Mesendoderm (in vitro differentiated cells): Measurements from ENCODE around the gene IQCH.

Experiments
- DNase-seq: peaks from one replicate; pipeline ENCODE4 v3.0.0; 2013
- H2AK5ac ChIP-seq: 2 replicates; pipeline ENCODE4 v1.6.1; 2013; ENCODE audit warnings: low read length, inconsistent platforms
- H2BK120ac ChIP-seq: 2 replicates; pipeline ENCODE4 v1.6.1; 2013; ENCODE audit warnings: low read depth, mild to moderate bottlenecking, low read length, moderate library complexity, mixed read lengths
- H2BK15ac ChIP-seq: replicated peaks from 2 replicates; pipeline ENCODE4 v1.6.1; 2013; ENCODE audit warnings: low read depth, mild to moderate bottlenecking, moderate library complexity
- H2BK5ac ChIP-seq: 2 replicates; pipeline ENCODE4 v1.6.1; 2013; ENCODE audit warnings: low read length, inconsistent platforms
- H3K18ac ChIP-seq: 2 replicates; pipeline ENCODE4 v1.6.1; 2013; ENCODE audit warnings: mild to moderate bottlenecking, low read length, mixed read lengths
- H3K23ac ChIP-seq: one replicate; pipeline ENCODE4 v1.6.1; 2013; ENCODE audit warnings: low read length
- H3K27ac ChIP-seq: 2 replicates; pipeline ENCODE4 v1.5.1; 2013; ENCODE audit warnings: low read depth, mild to moderate bottlenecking, inconsistent platforms, low read length, moderate library complexity
- H3K27me3 ChIP-seq: 2 replicates; pipeline ENCODE4 v1.6.1; 2013; ENCODE audit warnings: low read length, control low read depth, mild to moderate bottlenecking, inconsistent platforms; ENCODE audit not compliant: insufficient read depth, poor library complexity
- H3K36me3 ChIP-seq: 2 replicates; pipeline ENCODE4 v1.6.1; 2013; ENCODE audit warnings: low read length, inconsistent platforms; ENCODE audit not compliant: control insufficient read depth, insufficient read depth
- H3K4ac ChIP-seq: one replicate; pipeline ENCODE4 v1.6.1; 2013; ENCODE audit warnings: low read depth, mild to moderate bottlenecking, low read length, moderate library complexity
- H3K4me1 ChIP-seq: 2 replicates; pipeline ENCODE4 v1.6.1; 2013; ENCODE audit warnings: low read depth, low read length, inconsistent platforms; ENCODE audit not compliant: control insufficient read depth
- H3K4me2 ChIP-seq: 2 replicates; pipeline ENCODE4 v1.6.1; 2013; ENCODE audit warnings: low read length
- H3K4me3 ChIP-seq: 2 replicates; pipeline ENCODE4 v1.5.1; 2013; ENCODE audit warnings: mild to moderate bottlenecking, low read length
- H3K56ac ChIP-seq: one replicate; pipeline ENCODE4 v1.6.1; 2013; ENCODE audit warnings: low read length
- H3K79me1 ChIP-seq: 2 replicates; pipeline ENCODE4 v1.6.1; 2013; ENCODE audit warnings: low read length, inconsistent platforms
- H3K79me2 ChIP-seq: 2 replicates; pipeline ENCODE4 v1.6.1; 2013; ENCODE audit warnings: mild to moderate bottlenecking, low read length; ENCODE audit not compliant: control insufficient read depth, insufficient read depth
- H3K9ac ChIP-seq: 2 replicates; pipeline ENCODE4 v1.6.1; 2013; ENCODE audit warnings: low read length, inconsistent platforms
- H4K5ac ChIP-seq: one replicate; pipeline ENCODE4 v1.6.1; 2013; ENCODE audit warnings: low read length
- H4K8ac ChIP-seq: one replicate; pipeline ENCODE4 v1.6.1; 2013; ENCODE audit warnings: low read depth, mild to moderate bottlenecking, control low read depth, low read length, moderate library complexity
- WGBS: extraction: QIAGEN DNeasy Blood & Tissue Kit; methylation state at CpG from one replicate; pipeline ENCODE4 v1.1.7; 2013; ENCODE audit warnings: low lambda C conversion rate, missing lambda C conversion rate; ENCODE audit not compliant: insufficient coverage; ENCODE audit errors: extremely low coverage; 5-methylcytosine and 5-hydroxymethylcytosine counted together

The IQCH gene

DNA sequence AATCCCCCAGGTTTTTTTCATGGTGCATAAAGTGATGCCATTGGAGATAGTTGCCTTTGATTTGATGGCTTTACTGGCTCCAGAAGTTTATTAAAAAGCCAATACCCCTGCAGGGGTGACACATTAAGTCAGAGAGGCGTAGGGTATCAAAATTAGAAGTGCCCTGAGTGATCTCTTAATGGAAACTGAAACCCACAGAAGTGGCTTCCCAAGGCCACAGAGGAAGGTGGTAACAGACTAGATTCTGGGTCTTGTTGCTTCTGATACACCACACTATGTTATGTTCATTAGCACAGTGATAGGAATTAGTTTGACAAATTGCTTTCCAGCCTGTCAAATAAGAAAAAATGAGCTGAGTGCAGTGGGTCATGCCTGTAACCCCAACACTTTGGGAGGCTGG lies 112.3 kb downstream of the IQCH start:
- Histone ChIP-seq H4K5ac (no peak overlapping the region), H3K18ac (no peak overlapping the region), H3K79me2 (no peaks in the 10 kb centered on the region), H3K27ac (no peak overlapping the region), H2BK5ac (no peak overlapping the region), H3K56ac (no peak overlapping the region), H3K4ac (no peak overlapping the region), H3K23ac (no peak overlapping the region), H3K27me3 (no peaks in the 10 kb centered on the region), H2BK15ac (no peak overlapping the region), H3K4me2 (no peak overlapping the region), H3K4me1 (no peaks in the 10 kb centered on the region), H3K36me3 (no peaks in the 10 kb centered on the region), H4K8ac (no peak overlapping the region), H2AK5ac (no peak overlapping the region), H3K4me3 (no peak overlapping the region), H2BK120ac (no peak overlapping the region), H3K79me1 (no peaks in the 10 kb centered on the region), H3K9ac (no peak overlapping the region)
- WGBS: no CpG with 5 or more reads among the region's 1 CpG
- no peak for DNase-seq

DNA sequence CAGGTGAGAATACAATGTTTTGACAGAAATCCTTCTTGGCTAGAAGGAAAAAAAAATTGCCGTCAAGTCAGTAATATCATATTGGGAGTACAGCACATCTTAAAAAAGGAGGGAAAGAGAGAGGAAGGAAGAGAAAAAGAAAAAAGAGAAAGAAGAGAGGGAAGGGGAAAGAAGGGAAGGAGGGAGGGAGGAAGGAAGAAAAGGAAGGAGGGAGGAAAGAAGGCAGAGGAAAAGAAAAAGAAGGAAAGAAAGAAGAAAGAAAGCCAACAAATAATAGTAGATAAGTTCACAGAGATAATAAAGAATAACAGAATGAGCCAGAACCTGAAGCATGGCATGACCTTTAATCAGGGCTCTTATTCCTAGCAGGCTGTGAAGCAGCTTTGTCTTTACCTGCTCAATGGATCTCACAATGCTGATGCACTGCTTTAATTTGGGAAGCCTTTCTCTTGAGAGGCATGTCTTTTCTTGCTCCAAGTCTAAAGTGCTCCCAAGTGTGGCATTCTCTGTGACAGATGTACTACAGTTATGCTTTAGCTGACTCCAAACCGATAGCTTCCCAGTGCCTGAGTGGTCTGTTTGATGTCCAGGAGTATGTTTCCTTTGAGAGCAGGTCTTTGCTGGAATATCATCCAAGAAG lies 114.9 kb downstream of the IQCH start:
- no peak for DNase-seq
- Histone ChIP-seq H3K23ac (no peak overlapping the region), H3K4me1 (no peaks in the 10 kb centered on the region), H3K27ac (no peak overlapping the region), H3K4me2 (no peak overlapping the region), H2BK5ac (no peak overlapping the region), H2BK120ac (no peak overlapping the region), H3K27me3 (no peaks in the 10 kb centered on the region), H3K36me3 (no peaks in the 10 kb centered on the region), H4K8ac (no peak overlapping the region), H2AK5ac (no peak overlapping the region), H2BK15ac (no peak overlapping the region), H3K4ac (no peak overlapping the region), H3K9ac (no peak overlapping the region), H3K56ac (no peak overlapping the region), H3K4me3 (no peak overlapping the region), H3K18ac (no peak overlapping the region), H4K5ac (no peak overlapping the region), H3K79me2 (no peaks in the 10 kb centered on the region), H3K79me1 (no peaks in the 10 kb centered on the region)
- no CpG with 5 or more reads among the region's 2 CpGs for WGBS

DNA sequence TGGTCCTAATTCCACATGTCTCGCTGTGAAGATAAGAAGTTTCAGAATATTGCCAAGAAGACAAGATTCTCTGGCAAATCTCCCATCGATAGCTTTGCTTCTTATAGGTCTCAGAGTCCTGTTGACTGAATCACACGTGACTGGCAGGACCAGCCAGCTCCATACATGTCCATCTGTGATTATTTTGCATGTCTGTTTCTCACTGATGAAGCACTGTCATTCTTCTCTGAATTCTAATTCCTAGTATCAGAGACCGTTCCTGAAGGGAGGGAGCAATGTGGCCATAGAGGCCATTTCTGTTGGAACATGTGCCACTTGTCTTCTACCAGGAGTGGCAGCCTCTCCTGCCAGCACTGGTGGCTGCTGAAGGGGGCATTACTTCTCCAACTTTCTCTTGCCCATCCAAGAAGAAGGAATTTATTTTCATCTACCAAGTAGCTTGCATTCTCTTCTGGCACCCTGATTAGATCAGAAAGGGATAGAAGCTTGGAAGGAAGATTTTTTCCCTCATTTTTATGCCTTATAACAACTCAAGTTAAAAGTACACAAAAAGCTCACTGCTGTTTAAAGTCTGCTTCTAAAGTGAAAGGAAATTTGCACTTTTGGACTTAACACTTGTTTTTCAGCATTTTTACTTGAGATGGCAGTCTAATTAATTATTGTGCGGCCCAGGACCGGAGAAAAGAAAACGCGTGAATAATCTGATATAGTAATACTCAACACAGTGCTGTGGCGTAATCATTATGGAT lies 115.8 kb downstream of the IQCH start:
- Histone ChIP-seq H3K18ac (no peak overlapping the region), H3K23ac (no peak overlapping the region), H3K4me2 (no peak overlapping the region), H3K27ac (no peak overlapping the region), H4K5ac (no peak overlapping the region), H2AK5ac (no peak overlapping the region), H2BK5ac (no peak overlapping the region), H4K8ac (no peak overlapping the region), H3K4me3 (no peak overlapping the region), H3K79me2 (no peaks in the 10 kb centered on the region), H2BK15ac (no peak overlapping the region), H2BK120ac (no peak overlapping the region), H3K56ac (no peak overlapping the region), H3K79me1 (no peaks in the 10 kb centered on the region), H3K36me3 (no peaks in the 10 kb centered on the region), H3K4me1 (no peaks in the 10 kb centered on the region), H3K27me3 (no peaks in the 10 kb centered on the region), H3K9ac (no peak overlapping the region), H3K4ac (no peak overlapping the region)
- no CpG with 5 or more reads among the region's 9 CpGs for WGBS
- no peak for DNase-seq

DNA sequence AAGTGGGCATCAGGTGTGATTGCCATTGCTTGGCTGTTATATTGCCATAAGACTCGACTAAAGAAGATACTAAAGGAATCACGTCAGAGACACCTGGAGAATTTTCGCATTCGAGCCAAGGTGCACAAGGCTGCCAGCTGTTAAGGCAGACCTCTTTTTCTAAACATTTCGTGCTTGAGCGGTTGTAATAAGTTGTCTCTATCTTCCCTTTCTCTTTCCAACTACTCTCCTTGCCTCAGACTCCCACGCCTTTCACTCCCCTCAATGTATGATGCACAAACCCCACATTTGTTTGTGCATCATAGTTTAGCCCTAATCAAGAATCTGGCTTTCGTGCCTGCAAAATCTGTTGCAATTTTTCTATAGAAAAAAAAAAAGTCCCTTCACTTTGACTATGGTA lies 118.0 kb downstream of the IQCH start:
- no peak overlapping the region for H2BK120ac ChIP-seq
- H3K4me2 ChIP-seq: no peak overlapping the region
- no peak overlapping the region for H3K27ac ChIP-seq
- no peaks in the 10 kb centered on the region for H3K79me1 ChIP-seq
- H4K5ac ChIP-seq: no peak overlapping the region
- H3K36me3 ChIP-seq: no peaks in the 10 kb centered on the region
- DNase-seq: no peak
- no peaks in the 10 kb centered on the region for H3K79me2 ChIP-seq
- H3K4me1 ChIP-seq: no peaks in the 10 kb centered on the region
- H3K4ac ChIP-seq: no peak overlapping the region
- no peak overlapping the region for H4K8ac ChIP-seq
- no peak overlapping the region for H2BK15ac ChIP-seq
- H3K18ac ChIP-seq: no peak overlapping the region
- H3K27me3 ChIP-seq: no peaks in the 10 kb centered on the region
- no peak overlapping the region for H2BK5ac ChIP-seq
- H3K4me3 ChIP-seq: no peak overlapping the region
- WGBS: no CpG with 5 or more reads among the region's 8 CpGs
- no peak overlapping the region for H3K9ac ChIP-seq
- H3K56ac ChIP-seq: no peak overlapping the region
- no peak overlapping the region for H2AK5ac ChIP-seq
- no peak overlapping the region for H3K23ac ChIP-seq

DNA sequence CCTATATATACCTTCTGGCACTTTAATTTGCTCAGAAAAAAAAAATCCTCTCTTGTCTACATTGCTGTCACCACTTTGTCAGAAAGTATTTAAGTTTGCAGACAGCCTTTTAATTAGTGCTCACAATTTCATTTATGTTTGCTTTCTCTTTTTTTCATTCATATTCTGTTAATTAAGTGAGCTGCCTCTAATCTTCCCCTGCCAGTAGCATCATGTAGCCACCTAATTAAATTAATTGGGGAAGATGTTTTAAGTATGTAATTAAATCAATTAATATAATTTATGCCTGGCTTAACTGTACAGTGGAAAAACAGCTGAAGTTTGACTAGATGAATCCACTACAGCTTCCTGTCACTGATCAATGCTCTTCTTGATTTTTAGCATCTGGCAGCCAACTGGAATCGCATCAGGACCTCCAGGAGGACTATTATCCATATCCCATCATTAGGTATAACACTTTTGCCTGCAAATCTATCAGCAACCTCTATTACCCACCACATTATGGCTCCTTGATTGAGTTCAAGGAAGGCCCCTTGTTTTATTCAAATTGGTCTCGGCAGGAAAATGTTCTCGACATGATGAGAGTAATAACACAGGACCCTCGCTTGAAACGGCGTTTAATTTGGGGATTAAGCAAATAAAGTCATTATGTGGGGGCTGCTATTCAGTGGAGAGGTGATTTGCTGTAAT lies 118.5 kb downstream of the IQCH start:
- no peak overlapping the region for H2BK5ac ChIP-seq
- no peak overlapping the region for H2BK15ac ChIP-seq
- no peak overlapping the region for H3K9ac ChIP-seq
- DNase-seq: no peak
- no peak overlapping the region for H3K18ac ChIP-seq
- H4K8ac ChIP-seq: no peak overlapping the region
- H3K23ac ChIP-seq: no peak overlapping the region
- H3K27me3 ChIP-seq: no peaks in the 10 kb centered on the region
- H3K4me3 ChIP-seq: no peak overlapping the region
- H4K5ac ChIP-seq: no peak overlapping the region
- no peak overlapping the region for H3K4ac ChIP-seq
- H3K79me1 ChIP-seq: no peaks in the 10 kb centered on the region
- H3K36me3 ChIP-seq: no peaks in the 10 kb centered on the region
- H3K27ac ChIP-seq: no peak overlapping the region
- no peak overlapping the region for H3K56ac ChIP-seq
- WGBS: no CpG with 5 or more reads among the region's 6 CpGs
- no peaks in the 10 kb centered on the region for H3K79me2 ChIP-seq
- no peak overlapping the region for H2BK120ac ChIP-seq
- H3K4me2 ChIP-seq: no peak overlapping the region
- H2AK5ac ChIP-seq: no peak overlapping the region
- H3K4me1 ChIP-seq: no peaks in the 10 kb centered on the region
